Left lung (tissue), 10 donors: ENCODE results near the gene HHAT. TPM values are rescaled to one million over a fixed set of nuclear protein-coding genes. Genes with fewer than 3 reads are reported as not detected.
"Not testable (repeated sequence)": the region's sequence is repeated elsewhere in the genome, so short reads cannot be mapped to it uniquely, and the experiment has no call there.

Source experiments
- ATAC-seq: fragments of 200-7000 bp; cut with Tn5 transposase; one replicate; pipeline ENCODE4 v1.9.1; 2020; ENCODE audit warnings: moderate library complexity
- DNase-seq, 4 donors: peaks; one replicate each; pipeline ENCODE4 v3.0.0-alpha.2; 2013 to 2020
- H3K27ac ChIP-seq, 2 donors: fragments of 200-600 bp; sonication (generic) in 1 of 2; one replicate each; pipeline versions ENCODE4 v1.5.0 to v1.8.0; 2020 to 2021
- H3K27me3 ChIP-seq, 2 donors: fragments of 200-600 bp; sonication (generic) in 1 of 2; one replicate each; pipeline versions ENCODE4 v1.5.0 to v1.8.0; 2020 to 2021
- H3K36me3 ChIP-seq, 2 donors: fragments of 200-600 bp; sonication (generic) in 1 of 2; one replicate each; pipeline versions ENCODE4 v1.5.0 to v1.8.0; 2020 to 2021
- H3K4me1 ChIP-seq, 2 donors: fragments of 200-600 bp; one replicate each; pipeline ENCODE4 v1.8.0; 2021
- H3K4me3 ChIP-seq, 2 donors: fragments of 200-600 bp; sonication (generic) in 1 of 2; one replicate each; pipeline versions ENCODE4 v1.5.0 to v1.8.0; 2020 to 2021; ENCODE audit warnings: mild to moderate bottlenecking in 1 of 2
- H3K9me3 ChIP-seq, 2 donors: fragments of 200-600 bp; sonication (generic) in 1 of 2; one replicate each; pipeline versions ENCODE4 v1.5.0 to v1.8.0; 2020 to 2021
- intact Hi-C, 2 donors: fragments of 100-400 bp; cut with DNase I; formaldehyde crosslinking; loops; one replicate each; pipeline versions ENCODE4 v1.11.2 to v1.14.2; 2022
- polyA plus RNA-seq, 6 donors: library from polyadenylated mRNA; unstranded; fragments of 120-200 nt; gene quantifications; one replicate each; pipeline ENCODE4 v1.2.1, GENCODE V29; 2013; ENCODE audit not compliant: insufficient read length in 6 of 6
- total RNA-seq, 2 donors: library from RNA; stranded (reverse); fragmentation: NEBNext Ultra II Directional; extraction: Animal tissue kit (Norgen Biotek cat#: 25700); gene quantifications; one replicate each; pipeline ENCODE4 v1.2.1, GENCODE V29; 2021
- TF ChIP-seq, protein P1 (sequence below), 2 donors: fragments of 200-600 bp; sonication (generic) in 1 of 2; IDR thresholded peaks; one replicate each; pipeline versions ENCODE4 v1.5.0 to v1.8.0; 2021; ENCODE audit warnings: antibody characterized with exemption in 2 of 2
- donor health status: DM: no; HTN: yes; CAD: no.
- donor health status: DM: no; HTN: no; CAD: no.

HHAT gene
- total and polyA plus RNA-seq, 8 donors: 3.4 to 12.3 (median 10.8) TPM

- Histone ChIP-seq H3K4me1 (no peaks in the 10 kb centered on the region), H3K27ac (no peak overlapping the region), H3K9me3 (no peaks in the 10 kb centered on the region), H3K4me3 (no peak overlapping the region), H3K27me3 (no peaks in the 10 kb centered on the region), H3K36me3 (no peaks in the 10 kb centered on the region)
- TF ChIP-seq, protein P1, sequence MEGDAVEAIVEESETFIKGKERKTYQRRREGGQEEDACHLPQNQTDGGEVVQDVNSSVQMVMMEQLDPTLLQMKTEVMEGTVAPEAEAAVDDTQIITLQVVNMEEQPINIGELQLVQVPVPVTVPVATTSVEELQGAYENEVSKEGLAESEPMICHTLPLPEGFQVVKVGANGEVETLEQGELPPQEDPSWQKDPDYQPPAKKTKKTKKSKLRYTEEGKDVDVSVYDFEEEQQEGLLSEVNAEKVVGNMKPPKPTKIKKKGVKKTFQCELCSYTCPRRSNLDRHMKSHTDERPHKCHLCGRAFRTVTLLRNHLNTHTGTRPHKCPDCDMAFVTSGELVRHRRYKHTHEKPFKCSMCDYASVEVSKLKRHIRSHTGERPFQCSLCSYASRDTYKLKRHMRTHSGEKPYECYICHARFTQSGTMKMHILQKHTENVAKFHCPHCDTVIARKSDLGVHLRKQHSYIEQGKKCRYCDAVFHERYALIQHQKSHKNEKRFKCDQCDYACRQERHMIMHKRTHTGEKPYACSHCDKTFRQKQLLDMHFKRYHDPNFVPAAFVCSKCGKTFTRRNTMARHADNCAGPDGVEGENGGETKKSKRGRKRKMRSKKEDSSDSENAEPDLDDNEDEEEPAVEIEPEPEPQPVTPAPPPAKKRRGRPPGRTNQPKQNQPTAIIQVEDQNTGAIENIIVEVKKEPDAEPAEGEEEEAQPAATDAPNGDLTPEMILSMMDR (IDR thresholded peaks at IDR 0.05): no peak
- DNase-seq (no peak), ATAC-seq (no peak)
- intact Hi-C loops: no loop called here
Measured at GRCh38 chr1:210657806-210658205, 329.1 kb downstream of the HHAT start.

DNA sequence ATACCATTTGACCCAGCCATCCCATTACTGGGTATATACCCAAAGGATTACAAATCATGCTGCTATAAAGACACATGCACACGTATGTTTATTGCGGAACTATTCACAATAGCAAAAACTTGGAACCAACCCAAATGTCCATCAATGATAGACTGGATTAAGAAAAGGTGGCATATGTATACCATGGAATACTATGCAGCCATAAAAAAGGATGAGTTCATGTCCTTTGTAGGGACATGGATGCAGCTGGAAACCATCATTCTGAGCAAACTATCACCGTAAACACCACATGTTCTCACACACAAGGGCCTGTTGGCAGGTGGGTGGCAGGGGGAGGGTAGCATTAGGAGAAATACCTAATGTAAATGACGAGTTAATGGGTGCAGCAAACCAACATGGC lies 332.8 kb downstream of the HHAT start:
- DNase-seq: not testable (repeated sequence)

GRCh38 chr1:210662291-210663050 lies 333.8 kb downstream of the HHAT start:
- TF ChIP-seq, protein P1 (IDR thresholded peaks at IDR 0.05): no peak
- no peaks in the 10 kb centered on the region for H3K4me1 ChIP-seq
- H3K27me3 ChIP-seq: no peaks in the 10 kb centered on the region
- H3K36me3 ChIP-seq: no peaks in the 10 kb centered on the region
- H3K9me3 ChIP-seq: no peaks in the 10 kb centered on the region
- ATAC-seq (no peak), DNase-seq (no peak)
- no peak overlapping the region for H3K4me3 ChIP-seq
- intact Hi-C loops: no loop called here
- no peak overlapping the region for H3K27ac ChIP-seq

More for the DNA sequence above, 332.8 kb downstream of the HHAT start:
- H3K27ac ChIP-seq, ATAC-seq, H3K36me3 ChIP-seq, H3K4me1 ChIP-seq, H3K9me3 ChIP-seq, H3K4me3 ChIP-seq, intact Hi-C loops, H3K27me3 ChIP-seq: not testable (repeated sequence)

- ATAC-seq (no peak), DNase-seq (no peak)
- Histone ChIP-seq H3K4me3 (no peak overlapping the region), H3K4me1 (no peaks in the 10 kb centered on the region), H3K36me3 (no peaks in the 10 kb centered on the region), H3K27ac (no peak overlapping the region), H3K9me3 (no peaks in the 10 kb centered on the region), H3K27me3 (no peaks in the 10 kb centered on the region)
- intact Hi-C loops: no loop called here
- TF ChIP-seq, protein P1 (IDR thresholded peaks at IDR 0.05): no peak
Measured at GRCh38 chr1:210663730-210664573, 335.2 kb downstream of the HHAT start.

DNA sequence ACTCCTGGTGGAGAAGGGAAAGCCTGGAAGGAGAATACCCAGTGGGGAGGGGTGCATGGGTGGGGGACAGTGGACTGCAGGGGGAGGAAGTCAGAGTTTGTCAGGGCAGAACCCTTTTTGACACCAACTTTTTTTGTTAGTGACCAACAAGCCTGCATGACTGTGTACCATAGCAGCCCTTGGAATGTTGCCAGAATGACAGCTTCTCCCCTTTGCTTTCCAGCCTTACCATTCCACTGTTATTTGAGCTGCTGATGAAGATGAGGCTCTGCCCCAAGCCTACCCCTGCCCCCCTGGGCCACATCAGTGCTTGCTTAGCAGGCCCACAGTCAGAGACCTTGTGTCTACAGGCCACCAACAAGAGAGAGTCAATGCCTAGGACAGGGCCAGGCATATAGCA lies 341.2 kb downstream of the HHAT start:
- no peak for DNase-seq
- no peaks in the 10 kb centered on the region for H3K36me3 ChIP-seq
- H3K4me1 ChIP-seq: no peaks in the 10 kb centered on the region
- no peak for ATAC-seq
- TF ChIP-seq, protein P1 (IDR thresholded peaks at IDR 0.05): no peak
- no peak overlapping the region for H3K4me3 ChIP-seq
- no peak overlapping the region for H3K27ac ChIP-seq
- intact Hi-C loops: no loop called here
- H3K9me3 ChIP-seq: no peaks in the 10 kb centered on the region
- no peaks in the 10 kb centered on the region for H3K27me3 ChIP-seq
